Right lung (tissue), 10 donors: ENCODE measurements around the gene OR2B2. TPM values are rescaled to one million over a fixed set of nuclear protein-coding genes. Genes with fewer than 3 reads are reported as not detected.
"Not testable (repeated sequence)": the region's sequence is repeated elsewhere in the genome, so short reads cannot be mapped to it uniquely, and the experiment has no call there.

Experiments used
- DNase-seq, 2 donors: peaks; one replicate each; pipeline ENCODE4 v3.0.0-alpha.2; 2013
- long read RNA-seq, 8 donors: transcript quantifications; one replicate each; lab custom pipeline, GENCODE V29; 2026
- polyA plus RNA-seq, 5 donors: library from polyadenylated mRNA; unstranded; fragments of 120-200 nt; gene quantifications; one replicate each; pipeline versions ENCODE4 v1.2.1 to v1.2.3, GENCODE V29; 2013; ENCODE audit warnings: inconsistent platforms in 1 of 5, low replicate concordance in 1 of 5; ENCODE audit not compliant: insufficient read length in 5 of 5, insufficient read depth in 1 of 5

OR2B2 gene
- polyA plus RNA-seq: not detected
- long read RNA-seq, donor 1: 0 reads
- long read RNA-seq, donor 2: 0 reads
- long read RNA-seq, donor 3: 0 reads
- long read RNA-seq, donor 4: 0 reads
- long read RNA-seq, donor 5: 0 reads
- long read RNA-seq, donor 6: 0 reads
- long read RNA-seq, donor 7: 0 reads
- long read RNA-seq, donor 8: 0 reads

DNA sequence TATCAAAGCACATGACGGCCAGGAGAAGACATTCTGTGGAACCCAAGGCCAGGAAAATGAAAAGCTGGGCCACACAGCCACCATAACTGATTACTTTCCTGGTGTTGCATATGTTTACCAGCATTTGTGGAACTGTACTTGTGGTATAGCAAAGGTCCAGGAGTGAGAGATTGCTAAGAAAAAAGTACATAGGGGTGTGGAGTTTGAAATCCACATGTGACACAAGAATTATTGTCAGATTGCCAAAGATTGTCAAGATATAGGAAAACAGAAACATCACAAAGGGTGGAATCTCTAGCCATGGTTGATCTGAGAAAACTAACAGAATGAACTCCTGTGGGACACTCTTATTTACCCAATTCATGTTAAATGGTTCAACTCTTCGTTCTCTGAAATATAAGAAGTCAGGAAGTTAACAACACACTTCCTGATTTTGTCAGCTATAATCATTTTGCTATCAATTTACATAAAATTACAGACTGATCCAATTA, at the start of gene OR2B2:
TSS of gene OR2B2 (minus strand) at position 441 of the 491 bp plus-strand sequence. CDS start at position 364, 77 bp downstream.
- DNase-seq: no peak

DNA sequence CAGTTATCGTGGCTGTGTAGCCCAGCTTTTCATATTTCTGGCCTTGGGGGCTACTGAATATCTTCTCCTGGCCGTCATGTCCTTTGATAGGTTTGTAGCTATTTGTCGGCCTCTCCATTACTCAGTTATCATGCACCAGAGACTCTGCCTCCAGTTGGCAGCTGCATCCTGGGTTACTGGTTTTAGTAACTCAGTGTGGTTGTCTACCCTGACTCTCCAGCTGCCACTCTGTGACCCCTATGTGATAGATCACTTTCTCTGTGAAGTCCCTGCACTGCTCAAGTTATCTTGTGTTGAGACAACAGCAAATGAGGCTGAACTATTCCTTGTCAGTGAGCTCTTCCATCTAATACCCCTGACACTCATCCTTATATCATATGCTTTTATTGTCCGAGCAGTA, 45.3 kb upstream of the OR2B2 start:
- no peak for DNase-seq

DNA sequence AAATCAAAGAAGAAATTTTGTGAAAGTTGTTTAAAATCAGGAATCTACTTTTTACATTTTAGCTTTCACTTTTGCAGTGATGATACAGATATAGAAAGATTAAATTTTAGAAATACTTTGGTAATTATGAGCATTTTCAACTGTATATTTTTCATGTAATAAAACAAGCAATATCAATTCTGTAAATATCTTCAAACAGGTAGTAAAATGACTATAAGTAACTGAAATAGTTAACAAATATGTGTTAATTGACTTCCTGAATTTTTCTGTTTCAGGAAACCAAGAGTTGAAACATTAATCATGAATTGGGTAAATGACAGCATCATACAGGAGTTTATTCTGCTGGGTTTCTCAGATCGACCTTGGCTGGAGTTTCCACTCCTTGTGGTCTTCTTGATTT, 44.7 kb upstream of the OR2B2 start, which contains the start of gene OR2B6:
TSS of gene OR2B6 (plus strand) at position 301 of the 400 bp plus-strand sequence. CDS start at position 301, 0 bp downstream.
- no peak for DNase-seq

DNA sequence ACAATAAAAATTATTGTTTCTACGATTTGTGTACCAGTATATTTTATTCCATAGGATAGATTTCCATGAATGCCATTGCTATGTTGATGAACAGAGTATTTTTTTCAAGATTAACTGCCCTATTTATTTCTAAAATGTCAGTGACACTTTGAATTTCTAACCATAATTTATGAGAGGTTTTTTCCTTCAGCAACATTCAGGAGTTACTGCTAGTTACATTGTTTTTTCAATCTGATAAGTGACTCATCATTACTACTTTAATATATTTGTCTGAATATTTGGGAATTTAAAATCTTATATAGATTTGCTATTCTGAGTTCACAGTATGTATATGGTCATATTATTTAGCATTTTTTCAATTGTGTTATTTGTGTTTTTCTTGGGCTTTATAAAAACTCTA, 38.8 kb upstream of the OR2B2 start:
- DNase-seq: no peak

DNA sequence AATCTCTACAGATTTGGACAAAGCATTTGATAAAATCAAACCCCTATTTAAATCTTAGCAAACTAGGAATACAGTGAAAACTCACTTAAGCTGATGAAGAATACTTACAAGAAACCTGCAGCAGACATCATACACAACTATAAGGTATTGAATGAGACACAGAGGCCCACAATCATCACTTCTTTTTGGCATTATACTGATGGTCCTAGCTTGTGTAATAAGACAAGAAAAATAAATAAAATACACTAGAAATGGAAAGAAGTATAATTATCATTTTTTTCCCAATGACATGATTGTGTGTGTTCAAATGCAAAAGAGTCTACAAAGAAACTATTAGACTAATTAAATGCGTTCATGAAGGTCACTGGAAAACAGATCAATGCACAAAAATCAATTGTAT, 36.0 kb upstream of the OR2B2 start:
- no peak for DNase-seq

DNA sequence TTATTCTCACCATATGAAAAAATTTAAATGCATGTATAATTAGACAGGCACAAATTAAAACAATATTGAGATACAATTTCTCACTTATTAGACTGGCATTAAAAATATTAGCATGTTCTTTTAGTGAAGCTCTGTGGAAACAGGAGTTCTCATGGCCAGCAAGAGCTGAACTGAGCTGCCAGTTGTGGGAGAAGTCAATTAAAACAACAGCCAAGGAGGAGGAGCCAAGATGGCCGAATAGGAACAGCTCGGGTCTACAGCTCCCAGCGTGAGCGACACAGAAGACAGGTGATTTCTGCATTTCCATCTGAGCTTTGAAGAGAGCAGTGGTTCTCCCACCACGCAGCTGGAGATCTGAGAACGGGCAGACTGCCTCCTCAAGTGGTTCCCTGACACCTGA, 30.9 kb upstream of the OR2B2 start:
- not testable (repeated sequence) for DNase-seq

DNA sequence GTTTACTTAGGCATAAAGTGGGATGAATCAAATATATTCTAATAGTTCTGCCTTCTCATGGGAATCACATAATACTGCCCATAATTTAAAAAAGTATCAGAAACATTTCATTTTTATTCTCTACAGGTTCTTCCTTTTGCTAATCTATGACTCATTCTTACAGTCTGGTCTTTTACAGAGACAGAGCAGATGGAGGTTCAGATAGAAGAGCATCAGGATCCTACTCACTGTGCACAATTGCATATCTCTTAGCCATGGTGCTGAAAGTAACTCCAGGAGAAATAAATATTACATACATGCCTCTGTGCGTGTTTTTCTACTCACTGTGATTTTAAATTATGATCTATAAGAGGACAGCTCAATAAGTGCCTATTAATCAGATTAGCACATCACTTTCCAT, 28.6 kb upstream of the OR2B2 start:
- no peak for DNase-seq

DNA sequence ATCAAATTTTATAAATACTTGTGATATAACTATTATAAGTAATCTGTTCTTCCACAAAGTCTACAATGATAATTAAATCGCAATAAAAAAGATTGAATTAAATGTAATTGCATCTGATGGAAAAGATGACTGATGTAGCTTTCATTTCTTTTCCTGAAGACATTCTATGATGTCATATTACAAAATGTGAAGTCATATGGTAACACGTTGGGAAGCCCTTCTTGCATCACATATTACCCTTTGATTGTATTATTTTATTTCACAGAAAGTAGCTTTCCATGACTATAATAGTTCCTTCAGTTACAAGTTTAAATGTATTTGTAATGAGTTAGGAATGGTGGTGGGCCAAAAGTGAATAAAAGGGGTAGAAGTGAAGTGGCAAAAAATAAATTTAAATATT, 19.0 kb upstream of the OR2B2 start:
- no peak for DNase-seq

DNA sequence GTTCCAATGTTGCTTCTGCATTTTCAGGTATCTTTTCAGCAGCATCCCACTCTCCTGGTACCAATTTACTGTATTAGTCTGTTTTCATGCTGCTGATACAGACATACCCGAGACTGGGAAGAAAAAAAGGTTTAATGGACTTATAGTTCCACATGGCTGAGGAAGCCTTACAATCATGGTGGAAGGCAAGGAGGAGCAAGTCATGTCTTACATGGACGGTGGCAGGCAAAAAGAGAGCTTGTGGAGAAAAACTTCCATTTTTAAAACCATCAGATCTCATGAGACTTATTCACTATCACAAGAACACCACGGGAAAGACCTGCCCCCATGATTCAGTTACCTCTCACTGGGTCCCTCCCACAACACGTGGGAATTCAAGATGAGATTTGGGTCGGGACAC, 17.7 kb upstream of the OR2B2 start:
- DNase-seq: not testable (repeated sequence)

DNA sequence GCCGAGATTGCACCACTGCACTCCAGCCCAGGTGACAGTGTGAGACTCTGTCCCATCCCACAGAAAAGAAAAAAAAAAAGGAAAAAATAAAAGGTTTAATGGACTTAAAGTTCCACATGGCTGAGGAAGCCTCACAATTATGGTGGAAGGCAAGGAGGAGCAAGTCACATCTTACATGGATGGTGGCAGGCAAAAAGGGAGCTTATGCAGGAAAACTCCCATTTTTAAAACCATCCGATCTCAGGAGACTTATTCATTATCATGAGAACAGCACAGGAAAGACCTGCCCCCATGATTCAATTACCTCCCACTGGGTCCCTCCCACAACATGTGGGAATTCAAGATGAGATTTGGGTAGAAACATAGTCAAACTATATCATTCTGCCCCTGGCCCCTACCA, 15.8 kb upstream of the OR2B2 start:
- DNase-seq: not testable (repeated sequence)

DNA sequence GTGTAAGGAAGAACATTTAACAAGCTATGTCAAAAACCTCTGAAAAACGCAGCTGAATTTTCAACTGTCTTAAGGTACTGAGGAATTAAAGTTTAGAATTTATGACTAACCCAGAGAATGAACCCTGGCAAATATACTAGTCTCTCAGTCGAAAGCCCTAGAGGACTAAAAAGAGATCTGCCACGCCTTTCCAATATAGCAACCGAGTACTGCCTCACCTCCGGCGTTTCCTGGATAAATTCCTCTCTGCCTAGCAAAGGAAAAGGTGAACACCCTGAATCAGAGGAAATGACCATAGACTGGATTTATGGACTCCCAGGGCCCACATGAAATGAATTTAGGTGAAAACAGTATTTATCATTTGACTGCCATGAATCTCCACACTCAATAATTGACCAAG, 12.0 kb upstream of the OR2B2 start:
- no peak for DNase-seq

DNA sequence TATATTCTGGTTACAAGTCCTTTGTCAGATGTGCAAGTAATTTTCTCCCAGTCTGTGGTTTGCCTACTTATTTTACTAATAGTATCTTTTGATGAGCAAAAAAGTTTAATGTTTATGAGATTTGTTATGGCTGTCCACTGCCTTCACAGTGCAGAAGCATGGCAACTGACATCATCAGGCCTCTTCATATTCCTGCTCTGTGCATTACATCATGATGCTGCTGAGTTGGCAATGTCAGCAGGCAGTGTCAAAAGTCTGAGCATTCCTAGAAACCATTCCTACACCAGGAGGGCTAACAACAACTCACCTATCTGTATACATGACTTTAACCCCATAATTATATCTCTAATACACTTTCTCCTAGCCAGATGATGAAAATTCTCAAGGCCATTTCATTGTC, 10.8 kb upstream of the OR2B2 start:
- no peak for DNase-seq

DNA sequence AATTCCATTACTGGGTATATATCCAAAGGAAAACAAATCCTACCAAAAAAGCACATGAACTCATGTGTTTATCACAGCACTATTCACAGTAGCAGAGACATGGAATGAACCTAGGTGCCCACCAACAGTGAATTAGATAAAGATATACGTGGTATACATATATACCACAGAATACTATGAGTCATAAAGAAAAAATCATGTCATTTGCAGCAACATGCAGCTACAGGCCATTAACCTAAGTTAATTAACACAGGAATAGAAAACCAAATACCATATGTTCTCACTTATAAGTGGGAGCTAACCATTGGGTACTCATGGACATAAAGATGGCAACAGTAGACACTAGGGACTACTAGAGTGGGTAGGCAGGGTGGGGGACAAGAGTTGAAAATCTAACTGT, 4.2 kb downstream of the OR2B2 start:
- DNase-seq: no peak

DNA sequence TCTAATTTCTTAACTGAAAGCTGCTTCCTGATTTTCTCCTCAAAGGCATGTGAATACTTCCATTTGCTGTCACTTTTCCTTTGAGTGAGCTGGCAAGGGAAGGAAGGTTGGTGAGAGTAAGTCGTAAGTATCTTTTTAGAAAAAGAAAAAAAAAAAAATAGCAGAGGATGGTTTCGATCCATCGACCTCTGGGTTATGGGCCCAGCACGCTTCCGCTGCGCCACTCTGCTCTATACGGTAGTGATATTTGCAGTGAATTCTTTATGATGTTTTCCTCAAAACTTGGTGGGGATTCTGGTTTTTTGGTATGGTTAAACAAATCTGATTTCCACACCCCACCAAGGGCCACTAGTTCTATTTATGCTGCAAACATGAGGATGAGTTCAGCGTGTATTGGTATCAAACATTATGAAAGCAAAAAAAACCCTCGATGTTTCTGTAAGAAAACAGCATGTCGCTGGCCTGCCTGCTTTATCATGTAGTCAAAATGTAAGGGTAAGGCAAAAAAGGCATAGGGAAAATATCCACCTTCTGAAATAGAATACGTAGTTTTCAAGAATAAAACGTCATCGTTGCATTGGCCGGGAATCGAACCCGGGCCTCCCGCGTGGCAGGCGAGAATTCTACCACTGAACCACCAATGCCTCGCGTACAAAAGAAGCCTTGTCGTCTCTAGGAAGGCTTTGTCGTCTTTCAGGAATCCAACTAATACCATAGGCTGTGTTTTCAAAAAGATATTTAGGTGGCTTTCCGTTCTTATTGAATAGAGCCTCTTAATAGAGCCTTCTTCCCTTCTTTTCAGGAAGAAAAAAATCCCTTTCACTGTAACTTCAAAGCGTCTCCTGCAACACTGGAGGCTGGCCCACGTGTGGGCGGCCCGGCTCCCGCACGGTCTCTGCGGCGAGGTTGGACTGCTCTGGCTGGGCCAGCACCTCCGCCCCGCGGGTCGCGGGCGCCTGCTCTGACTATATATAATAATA, 9.6 kb downstream of the OR2B2 start:
- peak; percentile 88 to 93 for DNase-seq

DNA sequence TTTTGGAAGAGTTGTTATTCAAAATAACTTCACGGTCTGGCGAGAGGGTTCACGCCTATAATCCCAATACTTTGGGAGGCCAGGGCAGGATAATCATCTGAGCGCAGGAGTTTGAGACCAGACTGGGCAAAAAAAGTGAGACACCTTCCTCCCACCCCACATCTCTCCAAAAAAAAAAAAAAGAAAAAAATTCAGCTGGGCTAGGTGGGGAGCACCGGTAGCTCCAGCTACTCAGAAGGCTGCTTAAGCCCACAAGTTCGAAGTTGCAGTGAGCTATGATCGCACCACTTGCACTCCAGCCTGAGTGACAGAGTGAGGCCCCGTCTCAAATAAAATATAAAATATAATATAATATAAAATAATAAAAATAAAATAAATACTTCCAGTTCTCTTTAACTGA, 10.4 kb downstream of the OR2B2 start:
- no peak for DNase-seq

DNA sequence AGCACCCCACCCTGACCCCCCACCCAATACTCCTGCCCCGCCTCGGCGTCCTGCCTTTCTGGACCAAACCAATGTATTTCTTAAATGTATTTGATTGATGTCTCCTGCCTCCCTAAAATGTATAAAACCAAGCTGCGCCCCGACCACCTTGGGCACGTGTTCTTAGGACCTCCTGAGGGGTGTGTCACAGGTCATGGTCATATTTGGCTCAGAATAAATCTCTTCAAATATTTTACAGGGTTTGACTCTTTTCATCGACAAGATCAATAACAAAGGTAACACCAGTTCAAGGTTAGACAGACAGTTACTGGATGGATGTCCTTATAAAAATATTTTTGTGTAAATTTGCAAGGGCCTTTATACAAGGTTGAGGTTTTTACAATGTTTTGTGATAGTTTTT, 12.0 kb downstream of the OR2B2 start:
- not testable (repeated sequence) for DNase-seq

DNA sequence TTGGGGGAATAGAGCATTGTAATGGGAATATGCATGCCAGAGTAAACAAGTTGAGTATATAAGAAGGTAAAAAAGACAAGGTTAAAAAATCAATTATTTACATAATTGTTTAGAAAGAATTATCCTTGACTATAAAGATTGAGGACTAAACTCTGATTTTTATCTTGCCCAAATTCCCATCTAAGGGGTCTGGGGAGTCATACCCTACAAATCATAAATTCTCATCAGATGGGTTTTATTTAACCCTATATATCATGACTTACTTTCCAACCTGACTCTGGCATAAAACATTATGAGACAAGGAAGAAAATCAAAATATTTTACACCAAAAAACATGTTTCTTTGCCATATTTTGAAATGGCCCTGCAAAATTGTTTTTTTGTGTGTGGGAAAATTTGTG, 12.7 kb downstream of the OR2B2 start:
- DNase-seq: no peak

DNA sequence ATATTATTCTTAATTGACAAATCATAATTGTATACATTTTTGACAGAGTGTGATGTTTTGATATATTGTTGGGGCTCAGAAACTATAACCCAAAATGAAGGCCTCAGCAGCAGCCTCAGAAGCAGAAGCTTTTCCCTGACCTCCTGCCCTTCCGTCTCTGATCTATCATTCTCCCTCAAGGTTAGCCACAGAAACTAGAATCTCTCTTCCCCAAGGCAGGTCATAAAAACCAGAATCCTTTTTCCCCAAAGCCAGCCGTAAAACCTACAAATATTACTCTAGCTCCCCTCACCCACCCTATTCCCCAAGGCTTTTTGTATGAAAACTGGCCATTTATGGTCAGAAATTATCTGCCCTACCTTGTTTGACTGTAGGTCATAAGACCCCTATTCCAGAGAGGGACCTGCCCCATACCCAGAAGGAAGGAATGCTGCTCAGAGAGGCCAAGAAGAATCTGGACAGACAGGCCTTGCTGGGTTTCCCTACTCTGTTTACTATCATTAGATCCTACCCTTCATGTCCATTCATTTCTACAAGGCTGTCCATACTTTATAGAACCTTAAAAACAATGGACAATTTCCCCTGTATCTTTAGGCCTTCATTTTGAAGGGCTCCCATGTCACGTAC, 14.5 kb downstream of the OR2B2 start:
- no peak for DNase-seq

DNA sequence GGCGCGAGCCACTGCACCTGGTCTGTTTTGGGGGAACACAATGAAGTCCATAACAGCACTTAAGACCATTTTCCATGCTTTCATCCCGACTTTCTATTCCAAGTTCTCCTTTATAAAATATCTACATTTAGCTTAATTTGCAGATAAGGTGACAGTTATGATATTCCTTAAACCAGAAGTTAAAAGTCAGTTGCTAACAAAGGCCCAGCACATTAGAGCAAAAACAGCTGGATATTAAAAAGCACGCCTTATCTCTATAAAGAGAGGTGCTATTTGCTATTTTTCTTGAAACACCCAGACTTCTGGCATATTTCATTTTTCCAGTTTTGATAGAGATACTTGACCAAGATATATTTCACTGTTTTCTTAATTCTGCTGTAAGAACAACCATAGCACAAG, 15.8 kb downstream of the OR2B2 start:
- no peak for DNase-seq

DNA sequence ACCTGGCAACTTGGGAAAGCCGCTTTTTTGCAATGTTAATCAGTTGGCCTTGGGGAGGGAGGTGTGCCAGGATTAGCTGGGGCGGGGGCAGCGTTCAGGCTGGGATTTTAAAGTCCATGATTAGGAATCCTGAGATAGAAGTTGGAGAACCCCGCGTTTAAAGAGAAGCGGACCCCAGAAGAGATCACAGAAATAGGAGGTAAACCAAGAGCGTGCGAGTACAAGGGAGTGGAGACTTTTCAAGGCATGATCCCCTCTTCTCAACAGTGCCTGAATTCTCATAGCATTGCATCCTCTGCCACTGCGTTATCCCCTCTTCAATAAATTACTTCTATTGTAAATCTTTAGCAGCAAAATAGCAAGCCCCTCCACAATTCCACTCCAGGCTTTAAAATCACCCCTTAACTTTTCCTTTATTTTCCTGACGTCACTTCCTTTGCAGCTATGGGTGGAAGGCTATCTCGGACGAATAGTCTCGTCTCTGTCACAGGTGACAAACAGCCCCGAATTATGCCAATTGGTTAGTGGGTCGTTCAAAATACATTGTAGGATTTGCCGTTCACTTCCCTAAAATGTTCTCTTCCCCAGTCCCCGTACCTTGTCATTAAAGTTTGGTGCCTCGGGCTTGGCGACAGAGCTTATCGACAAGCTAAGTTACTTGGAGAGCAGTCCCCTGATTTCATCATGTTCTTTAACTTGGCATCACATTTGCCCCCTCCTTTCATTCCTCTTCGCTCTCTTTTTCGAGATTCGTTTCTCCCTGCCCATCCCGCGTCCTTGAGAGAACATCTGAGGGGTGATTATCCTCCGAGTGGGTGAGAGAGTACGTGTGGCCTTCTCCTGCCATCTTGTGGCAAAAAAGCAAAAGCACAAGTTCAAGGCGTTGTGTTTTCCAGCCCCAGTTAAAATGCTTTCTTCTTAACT, 17.1 kb downstream of the OR2B2 start:
- peak; percentile 82 to 89 for DNase-seq
